Activated CD8-positive, alpha-beta T cell treated with anti-CD3 and anti-CD28 coated beads for 36 hours (primary cell): ENCODE results near the gene CA5A. TPM values are rescaled to one million over a fixed set of nuclear protein-coding genes. Genes with fewer than 3 reads are reported as not detected.
"Not testable (repeated sequence)": the region's sequence is repeated elsewhere in the genome, so short reads cannot be mapped to it uniquely, and the experiment has no call there.

Experiments
- ATAC-seq: fragments of 200-7000 bp; cut with Tn5 transposase; one replicate; pipeline ENCODE4 v1.10.0; 2021; ENCODE audit warnings: mild to moderate bottlenecking, moderate library complexity
- CTCF ChIA-PET: fragments of 350-600 bp; sonication (Branson Sonifier 250); formaldehyde crosslinking; loops from one replicate; lab custom pipeline; 2021; ENCODE audit warnings: antibody characterized with exemption; lab: Charles Lee
- POLR2A ChIA-PET: fragments of 350-600 bp; sonication (Branson Sonifier 250); formaldehyde crosslinking; loops from one replicate; lab custom pipeline; 2021; ENCODE audit warnings: antibody characterized with exemption; lab: Charles Lee
- DNase-seq: peaks from one replicate; pipeline ENCODE4 v3.0.0-alpha.2; 2020
- H3K27ac Mint-ChIP-seq: one replicate; pipeline ENCODE4 v1.8.0; 2021; ENCODE audit warnings: mild to moderate bottlenecking, mixed read lengths
- H3K27me3 Mint-ChIP-seq: one replicate; pipeline ENCODE4 v1.8.0; 2021; ENCODE audit warnings: mixed read lengths
- H3K36me3 Mint-ChIP-seq: one replicate; pipeline ENCODE4 v1.8.0; 2021; ENCODE audit warnings: low read depth, mixed read lengths
- H3K4me1 Mint-ChIP-seq: one replicate; pipeline ENCODE4 v1.8.0; 2021; ENCODE audit warnings: low read depth, mixed read lengths
- H3K4me3 Mint-ChIP-seq: one replicate; pipeline ENCODE4 v1.8.0; 2021; ENCODE audit warnings: mild to moderate bottlenecking, moderate library complexity, mixed read lengths
- H3K9me3 Mint-ChIP-seq: one replicate; pipeline ENCODE4 v1.8.0; 2021; ENCODE audit warnings: mixed read lengths
- intact Hi-C: fragments of 100-400 bp; cut with micrococcal nuclease; formaldehyde crosslinking; loops from one replicate; pipeline ENCODE4 v1.10.0; 2022
- total RNA-seq, 2 experiments: library from RNA; stranded (reverse); gene quantifications; one replicate each; pipeline ENCODE4 v1.2.3, GENCODE V29; 2021
- TF ChIP-seq, protein P1 (sequence below): fragments of 200-600 bp; IDR thresholded peaks from one replicate; pipeline ENCODE4 v1.8.0; 2022; ENCODE audit warnings: antibody characterized with exemption, mild to moderate bottlenecking

The CA5A gene
- total RNA-seq, 2 experiments from 2014 or later: not detected

DNA sequence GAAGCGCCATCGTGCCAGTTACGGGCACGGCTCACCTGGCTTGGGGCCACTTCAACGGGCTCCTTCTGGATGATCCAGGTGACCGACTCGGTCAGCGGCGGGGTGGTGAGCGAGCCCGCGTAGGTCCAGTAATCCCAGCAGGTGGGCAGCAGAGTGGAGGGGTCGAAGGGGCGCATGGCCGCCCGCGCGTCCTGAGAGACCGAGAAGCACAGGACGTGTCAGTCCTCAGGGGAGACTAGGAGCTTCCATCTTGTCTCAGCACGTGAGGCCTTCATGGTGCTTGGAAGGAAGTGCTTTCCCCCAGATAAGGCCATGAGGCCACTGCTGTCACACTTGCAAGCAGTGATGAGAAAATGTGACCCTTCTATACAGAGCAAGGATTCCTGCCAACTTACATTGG is 44.6 kb downstream of the CA5A start:
- peaks cover 5% of the 10 kb centered on the region for H3K9me3 Mint-ChIP-seq
- intact Hi-C loops: no loop called here
- no peak overlapping the region for H3K4me3 Mint-ChIP-seq
- ATAC-seq (no peak), DNase-seq (no peak)
- H3K27ac Mint-ChIP-seq: no peak overlapping the region
- no peaks in the 10 kb centered on the region for H3K27me3 Mint-ChIP-seq
- ChIA-PET POLR2A (no interaction called here), CTCF (interaction anchor here (1.6 to 1.7 kb wide), 2 partner anchors 16 to 113 kb away, joined by 4 to 10 read pairs; no protein-coding TSS in a partner anchor)
- H3K4me1 Mint-ChIP-seq: peaks cover 32% of the 10 kb centered on the region
- TF ChIP-seq, protein P1, sequence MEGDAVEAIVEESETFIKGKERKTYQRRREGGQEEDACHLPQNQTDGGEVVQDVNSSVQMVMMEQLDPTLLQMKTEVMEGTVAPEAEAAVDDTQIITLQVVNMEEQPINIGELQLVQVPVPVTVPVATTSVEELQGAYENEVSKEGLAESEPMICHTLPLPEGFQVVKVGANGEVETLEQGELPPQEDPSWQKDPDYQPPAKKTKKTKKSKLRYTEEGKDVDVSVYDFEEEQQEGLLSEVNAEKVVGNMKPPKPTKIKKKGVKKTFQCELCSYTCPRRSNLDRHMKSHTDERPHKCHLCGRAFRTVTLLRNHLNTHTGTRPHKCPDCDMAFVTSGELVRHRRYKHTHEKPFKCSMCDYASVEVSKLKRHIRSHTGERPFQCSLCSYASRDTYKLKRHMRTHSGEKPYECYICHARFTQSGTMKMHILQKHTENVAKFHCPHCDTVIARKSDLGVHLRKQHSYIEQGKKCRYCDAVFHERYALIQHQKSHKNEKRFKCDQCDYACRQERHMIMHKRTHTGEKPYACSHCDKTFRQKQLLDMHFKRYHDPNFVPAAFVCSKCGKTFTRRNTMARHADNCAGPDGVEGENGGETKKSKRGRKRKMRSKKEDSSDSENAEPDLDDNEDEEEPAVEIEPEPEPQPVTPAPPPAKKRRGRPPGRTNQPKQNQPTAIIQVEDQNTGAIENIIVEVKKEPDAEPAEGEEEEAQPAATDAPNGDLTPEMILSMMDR: no peak
- peaks cover 4% of the 10 kb centered on the region for H3K36me3 Mint-ChIP-seq

DNA sequence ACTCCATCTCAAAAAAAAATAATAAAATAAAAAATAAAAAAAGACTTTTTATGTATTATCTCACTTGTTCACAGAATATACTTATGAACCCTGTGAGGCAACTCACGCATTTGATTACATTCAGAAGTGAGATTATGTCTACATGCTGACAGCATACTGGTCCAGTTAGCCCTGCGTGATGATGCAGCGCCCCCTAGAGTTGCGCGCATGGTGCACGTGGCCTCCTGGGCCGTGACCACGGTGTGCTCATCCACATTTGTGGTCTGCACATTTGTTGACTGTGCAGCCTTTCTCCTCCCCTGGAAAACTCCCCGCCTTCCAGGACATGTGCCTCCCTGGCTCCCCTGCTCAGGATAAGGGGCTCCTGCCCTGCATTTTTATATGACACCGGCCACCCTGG is 46.6 kb downstream of the CA5A start:
- H3K36me3 Mint-ChIP-seq, H3K4me3 Mint-ChIP-seq, H3K27me3 Mint-ChIP-seq, H3K9me3 Mint-ChIP-seq, H3K27ac Mint-ChIP-seq, intact Hi-C loops: not testable (repeated sequence)
- ChIA-PET POLR2A (interaction anchor here (0.6 kb wide), 1 partner anchor 29 kb away, joined by 3 read pairs; no protein-coding TSS in a partner anchor), CTCF (interaction anchor here (0.7 to 1.5 kb wide), 4 partner anchors 14 to 111 kb away, joined by 3 to 5 read pairs (median 3); no protein-coding TSS in a partner anchor)
- TF ChIP-seq, protein P1: peak; percentile 37
- peak; percentile 67 for DNase-seq
- peaks cover 15% of the 10 kb centered on the region for H3K4me1 Mint-ChIP-seq
- peak; percentile 62 for ATAC-seq

DNA sequence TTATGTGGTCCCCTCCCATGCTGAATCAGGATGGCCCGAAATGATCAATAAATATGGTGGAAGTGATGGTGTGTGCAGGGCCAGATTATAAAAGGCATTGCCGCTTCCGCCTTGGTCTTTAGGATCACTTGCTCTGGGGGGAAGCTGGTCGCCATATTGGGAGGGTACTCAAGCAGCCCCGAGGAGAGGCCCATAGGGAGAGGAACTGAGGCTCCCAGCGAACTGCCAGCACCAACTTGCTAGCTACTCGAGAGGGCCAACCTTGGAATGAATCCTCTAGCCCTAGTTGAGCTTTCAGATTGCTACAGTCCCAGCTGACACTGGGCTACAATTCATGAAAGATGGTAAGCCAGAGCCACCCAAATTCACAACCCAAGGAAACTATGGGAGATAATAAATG is 48.0 kb downstream of the CA5A start:
- H3K4me3 Mint-ChIP-seq, H3K27ac Mint-ChIP-seq, ATAC-seq, H3K36me3 Mint-ChIP-seq, DNase-seq, intact Hi-C loops, H3K9me3 Mint-ChIP-seq, H3K4me1 Mint-ChIP-seq, H3K27me3 Mint-ChIP-seq: not testable (repeated sequence)
- ChIA-PET CTCF (interaction anchor here (1.5 kb wide), 1 partner anchor 109 kb away, joined by 5 read pairs; no protein-coding TSS in a partner anchor), POLR2A (interaction anchor here (0.7 to 1.9 kb wide), 2 partner anchors 13 kb away, joined by 4 to 6 read pairs; no protein-coding TSS in a partner anchor)

DNA sequence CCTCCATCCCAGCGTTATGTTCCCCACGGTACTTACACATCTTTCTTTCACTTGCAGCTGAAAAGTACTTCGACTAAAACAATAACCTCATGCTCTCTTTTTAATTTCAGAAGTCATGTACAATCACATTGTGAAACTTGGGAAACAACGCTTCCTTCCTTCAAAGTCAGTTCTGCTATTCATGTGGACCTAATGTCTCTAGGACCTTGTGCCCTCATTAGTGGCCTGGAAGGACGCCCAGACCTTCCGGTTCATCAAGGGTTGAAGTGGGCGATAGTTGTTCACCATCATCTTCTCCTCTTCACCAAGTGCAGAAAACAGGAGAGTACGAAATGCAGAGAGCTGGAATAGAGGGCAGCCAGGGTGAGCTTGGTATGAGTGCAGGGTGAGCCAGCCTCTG is 48.4 kb downstream of the CA5A start:
- H3K27me3 Mint-ChIP-seq, ATAC-seq, DNase-seq, H3K36me3 Mint-ChIP-seq, H3K4me3 Mint-ChIP-seq, CTCF ChIA-PET, H3K9me3 Mint-ChIP-seq, H3K27ac Mint-ChIP-seq, intact Hi-C loops, H3K4me1 Mint-ChIP-seq: not testable (repeated sequence)
- POLR2A ChIA-PET: interaction anchor here (0.5 to 1.9 kb wide), 2 partner anchors 12 to 19 kb away, joined by 3 to 6 read pairs; no protein-coding TSS in a partner anchor

DNA sequence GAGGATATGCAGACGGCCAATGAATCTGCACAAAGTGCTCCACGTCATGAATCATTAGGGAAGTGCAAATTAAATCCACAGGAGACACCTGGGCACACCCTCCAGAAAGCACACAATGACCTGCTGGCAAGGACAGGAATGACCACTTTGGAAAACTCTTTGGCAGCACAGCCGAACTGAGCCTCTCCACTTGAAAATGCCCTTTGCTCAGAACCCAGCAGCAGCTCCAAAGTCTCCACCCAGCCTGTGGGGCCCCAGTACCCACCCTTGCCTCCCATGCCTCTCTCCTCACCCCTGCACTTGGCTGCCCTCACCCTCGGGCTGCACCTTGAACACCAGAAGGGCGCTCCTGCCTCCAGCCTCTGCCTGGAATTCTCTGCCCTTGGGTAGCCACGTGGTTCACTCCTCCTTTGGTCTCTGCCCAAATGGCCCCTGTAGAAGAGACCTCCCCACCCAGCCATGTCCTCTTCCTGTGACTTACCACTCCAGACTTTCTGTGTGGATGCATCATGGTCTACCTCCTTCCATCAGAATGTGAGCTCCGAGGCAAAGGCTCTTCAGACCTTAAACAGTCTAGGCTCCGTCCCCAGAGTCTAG is 50.9 kb downstream of the CA5A start:
- H3K4me3 Mint-ChIP-seq, ATAC-seq, H3K9me3 Mint-ChIP-seq, H3K27ac Mint-ChIP-seq, DNase-seq, intact Hi-C loops, H3K36me3 Mint-ChIP-seq, H3K27me3 Mint-ChIP-seq: not testable (repeated sequence)
- H3K4me1 Mint-ChIP-seq: peaks cover 10% of the 10 kb centered on the region
- ChIA-PET CTCF (interaction anchor here (0.8 to 1.9 kb wide), 2 partner anchors 8 to 79 kb away, joined by 3 to 4 read pairs; no protein-coding TSS in a partner anchor), POLR2A (interaction anchor here (1.1 kb wide), 1 partner anchor 11 kb away, joined by 3 read pairs; no protein-coding TSS in a partner anchor)

DNA sequence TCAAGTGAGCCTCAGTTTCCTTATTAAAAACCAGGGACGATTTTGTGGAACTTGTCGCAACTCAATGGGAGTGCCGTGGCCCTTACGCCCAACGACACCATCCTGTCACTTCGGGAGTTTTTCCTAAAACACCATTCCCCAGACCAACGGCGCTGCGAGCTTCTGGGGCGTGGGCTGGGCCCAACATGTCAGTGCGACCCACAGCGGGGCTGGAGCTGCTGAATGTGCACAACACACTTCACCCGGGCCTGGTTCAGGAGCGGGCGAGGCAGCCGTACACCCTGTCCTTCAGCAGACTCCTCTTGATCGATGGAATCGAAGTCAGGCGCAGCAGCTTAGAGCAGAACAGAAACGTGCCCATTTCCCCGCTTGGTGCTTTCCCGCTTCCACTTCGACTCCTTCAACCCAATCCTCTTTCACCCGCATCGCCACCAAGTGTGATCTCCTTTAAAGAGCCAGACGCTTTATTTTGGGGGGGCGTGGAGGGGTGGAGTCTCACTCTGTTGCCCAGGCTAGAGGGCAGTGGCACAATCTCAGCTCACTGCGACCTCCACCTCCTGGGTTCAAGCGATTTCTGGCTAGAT is 53.8 kb downstream of the CA5A start:
- POLR2A ChIA-PET: interaction anchor here (0.6 kb wide), 1 partner anchor 13 kb away, joined by 3 read pairs; no protein-coding TSS in a partner anchor
- H3K27ac Mint-ChIP-seq: no peak overlapping the region
- H3K4me1 Mint-ChIP-seq: peaks cover 19% of the 10 kb centered on the region

More for the DNA sequence above, 53.8 kb downstream of the CA5A start:
- peaks cover 4% of the 10 kb centered on the region for H3K27me3 Mint-ChIP-seq
- intact Hi-C loops: no loop called here
- CTCF ChIA-PET: interaction anchor here (1.6 to 1.8 kb wide), 2 partner anchors 11 to 32 kb away, joined by 3 to 7 read pairs; no protein-coding TSS in a partner anchor
- TF ChIP-seq, protein P1: no peak
- no peaks in the 10 kb centered on the region for H3K36me3 Mint-ChIP-seq
- no peak for DNase-seq
- H3K9me3 Mint-ChIP-seq: peaks cover 6% of the 10 kb centered on the region
- no peak for ATAC-seq
- H3K4me3 Mint-ChIP-seq: no peak overlapping the region
